CD4-positive, alpha-beta T cell treated with Interferon alpha-2 for 1 hour (primary cell): ENCODE data around the gene NBEAL2.
A peak's percentile ranks its signal among the peaks of the same experiment; 100 is the strongest.
"Not testable (repeated sequence)": the region's sequence is repeated elsewhere in the genome, so short reads cannot be mapped to it uniquely, and the experiment has no call there.

Source experiments
- DNase-seq, 2 donors: peaks; one replicate each; pipeline ENCODE4 v3.0.0-alpha.2; 2020 to 2022

Gene NBEAL2

DNA sequence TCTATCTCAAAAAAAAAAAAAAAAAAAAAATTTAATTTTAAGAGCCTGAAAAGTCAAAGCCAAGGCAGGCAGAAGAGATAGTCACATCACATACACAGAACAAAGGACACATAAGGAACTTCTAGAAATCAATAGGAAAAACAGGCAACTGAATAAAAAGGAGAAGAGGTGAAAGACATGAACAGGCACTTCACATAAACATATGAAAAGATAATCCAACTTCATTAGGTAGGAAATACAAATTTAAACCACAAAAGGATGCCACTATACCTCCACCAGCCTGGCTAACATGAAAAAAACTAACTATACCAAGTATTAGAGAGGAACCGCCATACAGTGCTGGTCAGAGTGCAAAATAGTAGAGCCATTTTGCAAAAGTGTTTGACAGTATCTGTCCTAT lies 17.0 kb upstream of the NBEAL2 start:
- no peak for DNase-seq

DNA sequence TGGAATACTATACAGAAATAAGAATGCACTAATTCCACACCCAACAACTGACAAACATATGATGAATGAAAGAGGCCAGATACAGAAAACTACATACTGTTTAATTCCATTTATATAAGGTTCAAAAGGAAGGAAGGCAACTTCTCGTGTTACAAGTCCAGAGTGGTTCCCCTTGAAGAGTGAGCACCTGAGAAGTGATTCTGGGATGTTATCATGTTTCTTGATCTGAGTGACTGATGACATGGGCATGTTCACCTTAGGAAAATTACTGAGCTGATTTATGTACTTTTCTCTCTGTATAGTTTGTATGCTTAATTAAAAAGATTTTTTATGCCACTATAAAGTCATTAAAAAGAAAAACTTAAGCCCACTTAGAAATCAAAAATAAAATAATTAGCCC lies 16.5 kb upstream of the NBEAL2 start:
- DNase-seq, result no peak

DNA sequence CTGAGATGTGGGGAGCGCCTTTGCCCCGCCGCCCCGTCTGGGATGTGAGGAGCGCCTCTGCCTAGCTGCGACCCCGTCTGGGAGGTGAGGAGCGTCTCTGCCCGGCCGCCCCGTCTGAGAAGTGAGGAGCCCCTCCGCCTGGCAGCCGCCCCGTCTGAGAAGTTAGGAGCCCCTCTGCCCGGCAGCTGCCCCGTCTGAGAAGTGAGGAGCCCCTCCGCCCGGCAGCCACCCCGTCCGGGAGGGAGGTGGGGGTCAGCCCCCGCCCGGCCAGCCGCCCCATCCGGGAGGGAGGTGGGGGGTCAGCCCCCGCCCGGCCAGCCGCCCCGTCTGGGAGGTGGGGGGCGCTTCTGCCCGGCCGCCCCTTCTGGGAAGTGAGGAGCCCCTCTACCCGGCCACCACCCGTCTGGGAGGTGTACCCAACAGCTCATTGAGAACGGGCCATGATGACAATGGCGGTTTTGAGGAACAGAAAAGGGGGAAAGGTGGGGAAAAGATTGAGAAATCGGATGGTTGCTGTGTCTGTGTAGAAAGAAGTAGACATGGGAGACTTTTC lies 15.4 kb upstream of the NBEAL2 start:
- not testable (repeated sequence) for DNase-seq

DNA sequence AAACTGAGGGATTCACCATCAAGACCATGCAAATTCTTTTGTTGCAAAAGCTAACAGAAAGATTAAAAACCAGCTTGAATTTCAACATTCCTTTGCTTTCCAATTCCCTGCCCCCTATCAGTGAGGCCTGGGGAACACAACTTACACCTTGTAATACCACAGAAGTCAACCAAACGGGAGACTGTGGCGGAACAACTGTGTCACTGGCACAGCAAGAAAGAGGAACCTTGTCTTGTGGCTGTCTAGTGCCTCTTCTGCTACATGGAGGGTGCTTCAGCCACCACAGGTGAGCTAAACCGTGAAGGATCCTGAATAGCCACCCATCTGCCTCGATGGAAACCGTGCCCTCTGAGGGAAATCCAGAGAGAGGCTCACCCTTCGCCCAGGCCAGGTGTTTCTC lies 14.3 kb upstream of the NBEAL2 start:
- peak in 1 of 2 donors; percentile 45 for DNase-seq

DNA sequence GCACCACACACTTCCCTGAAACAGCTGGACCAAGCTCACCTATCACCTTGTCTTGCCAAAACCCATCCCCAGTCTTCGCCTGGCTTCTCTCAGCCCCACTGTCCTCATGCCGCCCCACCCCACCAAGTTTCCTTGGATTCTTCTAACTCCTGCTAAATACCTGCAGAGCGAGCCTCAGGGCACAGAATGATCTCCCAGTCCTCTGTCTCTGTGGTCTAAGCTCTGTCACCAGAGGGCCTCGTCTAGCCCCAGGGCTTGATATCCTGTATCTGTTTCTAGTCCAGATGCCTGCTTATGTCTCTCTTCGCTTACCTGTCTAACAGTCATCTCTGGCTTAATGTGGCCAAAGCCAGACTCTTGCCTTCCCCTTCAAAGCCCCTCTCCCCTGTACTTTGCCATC lies 12.7 kb upstream of the NBEAL2 start:
- peak in 1 of 2 donors; percentile 20 for DNase-seq

DNA sequence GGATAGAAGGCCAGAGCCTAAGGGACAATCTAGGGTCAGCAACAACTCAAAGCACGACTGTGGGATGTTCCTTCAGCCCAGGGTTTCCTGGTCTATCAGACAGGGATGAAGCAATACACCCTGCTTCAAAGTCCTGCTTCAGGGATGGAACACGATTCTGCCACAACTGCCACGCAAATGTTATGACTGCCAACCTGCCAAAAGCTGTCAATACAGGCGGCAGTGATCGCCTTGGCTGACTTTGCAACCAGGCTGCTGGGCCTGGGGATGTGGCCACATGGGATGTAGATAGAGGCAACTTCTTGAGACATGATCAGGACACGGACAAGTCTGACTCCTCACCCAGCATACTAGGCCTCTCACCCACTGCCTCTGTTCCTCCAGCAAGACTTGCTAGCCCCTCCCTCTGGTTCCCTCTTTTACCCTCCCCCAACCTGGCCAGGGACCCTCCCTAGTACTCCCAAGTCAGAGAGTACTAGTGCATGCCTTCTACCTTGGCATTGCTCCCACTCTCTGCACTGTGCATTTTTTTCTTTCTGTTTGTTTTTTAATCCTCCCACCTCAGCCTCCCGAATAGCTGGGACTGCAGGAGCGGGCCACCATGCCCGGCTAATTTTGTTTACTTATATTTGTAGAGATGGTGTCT lies 10.6 kb upstream of the NBEAL2 start:
- no peak for DNase-seq

DNA sequence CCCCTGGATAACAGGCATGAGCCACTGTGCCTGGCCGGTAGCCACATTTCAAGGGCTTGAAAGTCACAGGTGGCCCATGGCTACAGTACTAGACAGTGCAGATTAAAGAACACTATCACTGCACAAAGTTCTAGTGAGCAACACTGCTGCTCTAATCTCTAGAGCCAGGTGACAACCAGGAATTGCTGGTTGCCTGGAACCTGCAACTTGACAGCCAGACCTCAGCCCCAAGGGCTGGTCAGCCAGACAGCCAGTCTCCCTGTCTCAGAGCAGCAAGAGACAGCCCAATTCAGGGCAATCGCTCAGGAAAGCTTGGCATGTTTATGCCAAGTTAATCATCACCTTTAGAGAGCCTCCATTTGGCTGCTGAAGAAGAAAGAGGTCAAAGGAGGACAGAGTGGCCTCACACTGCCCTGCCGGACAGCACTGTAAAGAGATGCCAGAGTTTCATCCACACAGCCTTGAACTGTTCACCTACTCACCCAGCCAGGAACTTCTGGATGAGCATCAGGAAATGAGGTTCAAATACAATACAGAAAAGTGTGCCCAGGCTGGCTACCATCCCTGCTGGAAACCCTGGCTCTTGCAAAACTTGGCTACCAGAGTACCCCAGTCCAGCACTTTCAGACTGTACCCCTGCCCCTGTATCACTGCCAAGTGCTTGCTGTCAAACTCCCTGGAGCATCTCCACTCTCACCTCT lies 8.9 kb upstream of the NBEAL2 start:
- DNase-seq, result no peak

DNA sequence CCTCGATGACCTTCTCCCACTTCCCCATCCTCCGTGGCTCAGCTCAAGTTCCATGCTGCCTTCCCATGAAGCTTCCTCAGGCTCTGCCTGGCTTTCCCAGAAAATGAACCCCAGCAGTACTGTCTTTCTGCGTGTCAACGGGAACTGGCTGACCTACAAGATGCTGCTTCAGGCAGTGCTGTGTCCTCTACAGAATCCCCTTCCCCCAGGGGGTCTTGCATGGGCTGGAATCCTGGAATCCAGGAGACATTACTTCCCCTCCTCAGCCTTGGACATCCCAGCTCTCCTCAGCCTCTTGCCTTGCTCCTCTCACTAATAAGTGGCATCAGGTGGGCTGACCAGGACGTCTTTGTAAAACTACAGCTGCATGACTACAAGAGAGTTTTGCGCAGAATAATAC lies 8.3 kb upstream of the NBEAL2 start:
- no peak for DNase-seq

DNA sequence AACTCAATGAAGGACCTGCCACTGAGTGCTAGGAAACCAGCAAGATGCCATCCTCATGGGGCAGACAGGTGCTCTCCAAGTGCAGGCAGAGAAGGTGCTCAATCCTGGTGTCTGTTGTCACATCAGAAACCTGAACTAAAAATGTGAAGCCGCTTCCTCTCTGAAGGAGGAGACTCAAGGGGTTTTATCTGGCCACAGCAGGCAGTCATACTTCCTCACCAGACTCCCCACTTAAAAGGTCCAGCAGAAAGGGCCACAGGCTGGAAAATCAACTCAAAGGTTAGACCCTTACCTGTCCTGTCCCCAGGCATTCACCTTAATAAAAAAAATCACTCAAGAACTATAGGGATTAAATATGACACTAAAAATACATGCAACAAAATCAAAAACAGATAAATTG lies 7.7 kb upstream of the NBEAL2 start:
- peak in 1 of 2 donors; percentile 23 for DNase-seq

DNA sequence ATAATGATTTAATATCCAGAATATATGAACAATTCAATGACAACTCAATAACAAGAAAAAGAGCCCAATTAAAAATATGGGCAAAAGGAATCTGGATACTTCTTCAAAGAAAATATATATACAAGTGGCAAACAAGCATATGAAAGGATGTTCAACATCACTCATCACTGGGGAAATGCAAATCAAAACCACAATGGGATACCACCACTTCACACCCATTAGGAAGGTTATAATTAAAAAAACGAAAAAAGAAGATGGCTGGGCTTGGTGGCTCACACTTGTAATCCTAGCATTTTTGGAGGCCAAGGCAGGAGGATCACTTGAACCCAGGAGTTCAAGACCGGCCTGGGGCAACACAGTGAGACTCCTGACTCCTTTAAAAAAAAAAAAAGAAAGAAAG lies 7.1 kb upstream of the NBEAL2 start:
- DNase-seq, result peak in 1 of 2 donors; percentile 19

DNA sequence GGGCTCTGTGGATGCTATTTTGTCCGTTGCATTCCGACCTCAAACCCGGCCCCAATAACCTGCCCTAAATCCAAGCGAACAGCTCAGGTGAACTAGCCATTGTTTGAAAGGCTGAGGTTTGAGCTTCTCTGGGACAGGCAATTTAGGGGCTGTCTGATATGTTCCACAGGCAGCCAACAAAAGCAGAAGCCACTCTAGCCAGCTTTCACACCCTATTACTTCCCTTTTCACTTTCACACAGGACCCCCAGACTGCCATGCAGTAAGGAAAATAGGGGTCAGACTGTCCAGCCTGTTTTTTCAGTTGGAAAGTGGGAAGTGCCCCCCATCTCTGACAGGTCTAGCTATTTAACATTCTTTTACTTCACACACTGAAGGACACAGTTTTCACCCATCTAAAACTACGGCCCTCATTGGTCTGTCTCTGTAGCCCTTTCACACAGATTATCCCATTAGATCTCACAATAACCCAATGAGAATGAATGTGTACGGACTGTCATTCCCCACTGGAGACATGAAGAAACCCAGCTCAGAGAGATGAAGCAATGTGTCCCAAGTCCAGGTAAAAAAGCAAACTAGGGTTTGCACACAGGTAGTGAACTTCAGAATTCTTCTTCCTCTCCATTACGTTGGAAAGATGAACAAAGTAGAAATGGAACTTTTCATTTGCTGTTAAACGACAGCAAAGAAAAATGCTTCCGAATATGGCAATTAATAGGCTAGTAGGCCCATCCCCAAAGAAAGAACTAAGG lies 4.9 kb upstream of the NBEAL2 start:
- DNase-seq, result no peak

DNA sequence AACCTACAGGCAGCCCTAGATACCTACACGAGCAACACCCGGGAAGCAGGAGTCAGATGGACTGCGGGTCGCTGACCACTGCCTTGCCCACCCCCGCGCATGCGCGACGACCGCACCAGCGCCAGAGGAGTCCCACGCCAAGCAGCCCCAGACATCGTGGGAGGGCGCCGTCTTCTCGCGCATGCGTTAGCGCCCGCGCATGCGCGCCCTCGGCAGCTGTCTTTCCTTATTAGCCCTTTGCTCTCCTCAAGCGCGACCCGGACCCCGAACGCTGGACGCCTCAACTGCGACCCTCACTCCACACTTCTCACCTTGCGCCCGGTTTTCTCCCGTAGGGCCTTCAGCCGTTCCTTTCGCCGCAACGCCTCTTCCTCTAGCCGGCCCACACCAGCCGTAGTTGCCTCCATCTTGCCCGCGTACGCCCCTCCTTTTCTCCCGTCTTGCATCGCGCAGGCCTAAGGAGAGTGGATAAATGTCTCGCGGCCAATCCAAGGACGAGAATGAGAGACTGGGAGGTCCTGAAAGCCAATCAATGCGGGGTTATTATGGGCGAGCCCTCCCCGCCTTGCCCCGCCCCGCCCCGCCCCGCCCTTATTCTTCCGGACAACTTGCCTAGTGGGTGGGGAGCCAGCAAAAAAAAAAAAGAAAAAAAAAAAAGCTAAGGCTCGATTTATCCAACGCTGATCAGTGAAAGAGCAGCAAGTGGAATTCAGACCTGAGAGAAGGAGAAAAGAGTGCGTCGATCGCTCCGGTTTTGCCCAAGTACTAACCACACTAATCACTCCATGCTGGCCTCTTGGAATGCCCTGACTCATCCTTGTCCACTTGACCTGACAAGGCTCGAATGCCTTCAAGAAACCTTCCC lies 2.9 kb upstream of the NBEAL2 start, which contains the start of gene CCDC12:
Gene CCDC12, minus strand, starts transcription at position 420 of the 865 bp plus-strand sequence. Its CDS starts 13 bp downstream, at position 407.
- peak; percentile 97 to 98 for DNase-seq

DNA sequence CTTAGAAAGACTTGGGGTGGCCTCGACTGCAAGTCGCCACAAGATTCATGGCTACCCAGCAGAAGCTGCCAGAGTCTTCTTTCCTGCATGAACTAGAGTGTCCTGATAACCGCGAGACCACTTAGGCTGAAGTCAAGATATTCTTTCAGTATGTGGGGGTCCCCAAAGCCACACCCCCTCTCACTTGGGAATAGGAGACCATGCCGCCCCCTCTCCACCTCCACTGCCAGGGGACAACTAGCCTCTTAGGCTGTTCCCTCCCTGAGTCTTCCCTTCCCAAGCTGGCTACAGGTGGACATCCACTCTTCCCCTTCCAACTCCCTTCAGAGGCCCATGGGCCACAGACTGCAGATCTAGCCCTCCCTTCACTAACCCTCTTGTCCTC lies 1.7 kb upstream of the NBEAL2 start:
- DNase-seq, result no peak

DNA sequence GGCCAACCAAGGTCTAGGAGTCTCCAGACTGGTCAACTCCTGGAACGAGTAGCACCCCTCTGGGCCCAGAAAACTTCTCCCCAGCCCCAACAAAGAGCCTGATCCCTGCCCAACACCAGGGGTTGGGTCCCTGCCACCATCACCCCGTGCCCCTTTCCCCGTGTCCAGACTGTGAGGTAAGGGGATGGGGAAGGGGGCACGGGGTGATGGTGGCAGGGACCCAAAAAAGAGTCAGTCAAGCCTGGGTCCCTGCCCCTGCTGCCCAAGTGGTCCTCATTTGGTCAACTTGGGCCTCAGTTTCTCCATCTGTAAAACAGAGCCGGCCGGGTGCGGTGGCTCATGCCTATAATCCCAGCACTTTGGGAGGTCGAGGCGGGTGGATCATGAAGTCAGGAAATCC lies 1.1 kb upstream of the NBEAL2 start:
- no peak for DNase-seq

DNA sequence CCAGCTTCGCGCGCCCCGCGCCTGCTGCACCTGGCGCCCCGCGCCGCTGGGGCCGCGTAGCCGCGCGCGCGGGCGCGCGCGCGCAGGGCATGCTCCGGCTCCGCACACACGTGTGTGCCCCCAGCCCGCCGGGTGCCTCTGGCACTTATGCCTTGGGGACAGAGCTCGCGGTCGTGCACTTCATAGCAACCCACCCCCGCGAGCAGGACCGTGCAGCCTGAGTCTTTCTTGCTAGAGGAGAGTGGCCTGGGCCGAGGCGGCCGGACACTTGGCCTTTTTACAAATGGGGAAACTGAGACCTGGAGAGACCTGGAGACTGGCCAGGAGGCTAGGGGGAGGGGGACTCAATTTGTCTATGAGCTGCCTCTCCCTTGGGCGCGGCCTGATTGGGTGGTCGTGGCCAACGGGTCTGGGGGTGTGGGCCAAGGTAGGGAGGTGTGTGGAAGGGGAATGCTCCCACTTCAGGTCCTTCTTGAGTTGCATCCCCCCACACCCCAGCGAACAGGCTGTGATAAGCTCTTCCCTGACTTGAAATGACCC lies 562 bp downstream of the NBEAL2 start:
- no peak for DNase-seq

DNA sequence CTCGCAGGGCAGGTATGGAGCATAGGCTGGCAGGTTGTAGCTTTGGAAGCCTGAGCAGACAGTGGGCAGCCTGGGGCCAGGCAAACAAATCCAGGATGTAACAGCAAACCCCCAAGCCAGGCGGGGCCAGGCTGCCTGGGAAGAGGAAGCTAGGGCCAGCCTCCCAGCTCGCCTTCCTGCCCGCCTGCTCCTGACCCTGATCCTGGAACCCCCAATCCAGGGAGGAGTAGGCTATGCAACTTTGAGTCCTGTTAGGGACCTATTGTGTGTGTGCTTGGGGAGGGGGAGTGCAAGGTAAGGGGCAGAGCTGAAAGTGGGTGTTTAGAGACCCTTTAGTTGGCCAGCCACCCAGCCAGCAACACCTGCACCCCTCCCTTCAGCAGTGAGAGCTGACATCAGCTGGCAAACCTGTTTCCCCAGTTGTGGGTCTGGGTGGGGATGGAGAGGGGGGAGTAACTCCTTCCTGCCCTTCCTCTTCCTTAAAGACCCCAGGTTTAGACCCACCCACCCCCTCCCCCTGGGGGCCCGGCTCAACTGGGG lies 2.5 kb downstream of the NBEAL2 start:
- no peak for DNase-seq

DNA sequence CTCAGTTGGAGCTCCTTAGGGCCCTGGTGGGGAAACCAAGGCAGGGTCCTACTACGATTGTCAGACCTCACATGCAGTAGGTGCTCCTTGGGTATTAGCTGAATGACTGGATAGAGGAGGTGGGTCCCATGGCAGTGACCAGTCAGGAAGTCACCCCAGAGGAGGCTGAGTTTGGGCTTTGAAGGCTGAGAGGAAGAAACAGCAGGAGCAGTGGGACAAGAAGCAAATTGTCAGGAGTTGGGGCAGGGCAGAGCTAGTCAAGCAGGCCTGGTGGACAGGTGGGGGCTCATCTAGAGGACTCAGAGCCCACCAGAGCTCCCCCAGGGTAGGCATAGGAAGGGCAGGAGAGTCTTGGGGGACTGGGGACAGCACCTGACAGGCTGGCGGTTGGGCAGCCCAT lies 3.1 kb downstream of the NBEAL2 start:
- DNase-seq, result no peak

DNA sequence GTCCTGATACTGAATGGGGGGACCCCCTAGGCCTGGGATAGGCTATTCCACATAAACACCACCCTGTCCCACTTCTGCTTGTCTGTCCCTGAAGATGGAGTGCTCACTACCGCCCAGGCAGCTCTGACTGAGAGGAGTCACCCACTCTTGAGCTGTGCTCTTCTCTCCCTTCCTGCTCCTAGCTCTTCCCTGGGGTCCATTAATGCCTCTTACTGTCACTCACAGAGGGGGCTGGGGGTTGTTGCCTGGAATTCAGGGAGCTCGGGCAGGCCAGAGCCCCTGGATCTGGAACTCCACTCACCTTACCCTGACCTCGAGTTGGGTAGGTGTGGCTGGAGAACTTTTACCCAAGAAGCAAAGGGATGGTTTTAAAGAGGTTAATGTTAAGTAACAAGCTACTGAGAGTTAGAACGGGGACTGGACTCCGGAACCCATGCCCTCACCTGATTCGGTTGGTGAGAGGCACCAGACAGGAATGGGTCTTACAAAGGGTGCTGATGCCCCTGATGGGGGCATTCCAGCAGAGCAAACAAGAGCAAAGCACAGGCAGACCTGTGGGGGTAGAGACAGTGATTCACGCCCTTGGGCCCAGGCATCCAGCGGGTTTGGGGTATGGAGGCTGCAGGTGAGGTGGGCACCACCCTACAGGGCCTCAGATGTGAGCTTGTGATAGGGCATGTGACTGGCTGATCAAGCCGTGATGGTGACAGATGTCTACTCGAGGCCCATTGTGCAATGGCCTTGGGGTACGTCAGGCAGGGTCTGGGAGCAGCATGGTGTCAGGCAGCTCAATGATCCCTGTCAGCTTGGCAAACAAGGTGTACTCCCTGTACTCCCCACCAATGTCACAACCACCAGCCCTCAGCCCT lies 5.4 kb downstream of the NBEAL2 start:
- no peak for DNase-seq

DNA sequence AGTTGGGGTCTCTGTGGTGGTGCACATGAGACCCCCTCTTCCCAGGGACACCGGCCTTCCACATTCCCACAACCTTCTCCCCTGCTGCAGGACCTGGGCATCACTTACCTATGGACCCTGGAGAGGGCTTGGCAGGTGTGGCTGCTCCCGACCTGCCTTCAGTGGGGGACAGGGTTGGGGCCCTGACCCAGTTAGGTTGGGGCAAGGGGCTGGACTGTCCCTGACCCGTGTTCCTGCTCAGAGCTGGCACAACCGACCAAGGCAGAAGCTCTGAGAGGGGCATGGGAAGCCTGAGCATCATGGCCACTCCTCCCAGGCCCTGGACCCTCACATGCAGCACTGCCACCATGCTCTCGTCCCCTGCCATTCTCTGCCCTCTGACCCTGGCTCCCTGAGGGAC lies 6.1 kb downstream of the NBEAL2 start:
- no peak for DNase-seq

DNA sequence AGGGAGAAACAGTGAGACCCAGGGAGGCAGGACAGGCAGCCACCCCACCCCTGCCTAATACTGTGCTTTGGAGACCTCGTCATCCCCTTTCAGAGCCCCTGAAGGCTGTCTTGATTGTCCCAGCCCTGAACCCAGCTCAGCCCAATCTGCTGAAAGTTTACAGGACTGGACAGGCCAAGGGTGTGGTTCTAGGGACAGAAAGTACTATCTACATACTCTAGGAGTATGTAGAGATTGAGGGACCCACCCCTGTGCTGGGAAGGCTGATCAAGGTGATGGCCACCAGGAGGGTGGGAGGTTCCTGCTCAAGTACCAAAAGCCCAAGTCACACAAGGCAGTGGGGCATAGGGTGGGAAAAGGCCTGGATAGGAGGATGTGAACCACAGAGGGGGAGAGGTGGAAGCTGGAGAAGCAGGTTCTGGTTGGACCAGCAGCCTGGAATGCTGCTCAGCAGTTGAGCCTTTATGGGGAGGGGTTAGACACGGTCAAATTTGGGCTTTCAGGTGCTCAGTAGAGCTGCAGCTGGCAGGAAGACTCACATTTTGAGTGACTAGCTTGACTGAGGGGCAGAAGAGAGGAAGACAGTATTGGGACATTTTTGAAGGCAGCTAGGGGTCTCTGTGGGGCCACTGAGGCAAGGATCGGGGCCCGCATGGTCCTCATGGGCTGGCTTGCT lies 6.7 kb downstream of the NBEAL2 start:
- DNase-seq, result no peak
